ENCODE results near the gene STRN3.

DNA sequence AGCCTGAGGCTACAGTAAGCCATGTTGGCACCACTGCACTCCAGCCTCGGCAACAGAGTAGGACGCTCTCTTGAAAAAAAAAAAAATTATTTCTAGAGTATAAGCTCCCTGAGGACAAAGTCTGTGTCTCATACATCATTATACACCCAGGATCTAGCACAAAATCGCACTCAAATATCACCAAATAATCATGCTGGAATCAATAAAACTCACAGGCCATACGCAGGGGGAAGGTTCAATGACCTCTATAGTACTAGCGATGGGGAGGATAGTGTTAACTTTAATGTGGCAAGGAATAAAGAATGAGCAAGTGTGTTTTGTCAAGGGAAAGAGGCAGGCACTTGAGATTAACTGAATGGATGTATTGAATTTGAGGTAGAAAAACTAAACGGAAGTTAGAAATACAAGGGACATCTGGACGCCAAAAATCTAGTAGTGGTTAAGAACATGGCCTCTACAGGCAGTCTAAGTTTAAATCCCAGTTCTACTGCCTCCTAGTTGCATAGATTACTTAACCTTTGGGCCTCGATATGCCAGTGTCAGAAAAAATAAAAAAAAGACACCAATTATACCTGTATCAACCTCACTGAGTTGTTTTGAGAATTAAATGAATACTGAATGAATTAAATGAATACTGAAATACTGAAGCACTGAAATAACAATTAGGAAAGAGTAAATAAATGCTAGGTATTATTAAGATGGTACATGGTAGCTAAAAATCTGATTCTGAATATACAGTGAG, 5.2 kb downstream of the STRN3 start:
- TF ChIP-seq, protein P1, sequence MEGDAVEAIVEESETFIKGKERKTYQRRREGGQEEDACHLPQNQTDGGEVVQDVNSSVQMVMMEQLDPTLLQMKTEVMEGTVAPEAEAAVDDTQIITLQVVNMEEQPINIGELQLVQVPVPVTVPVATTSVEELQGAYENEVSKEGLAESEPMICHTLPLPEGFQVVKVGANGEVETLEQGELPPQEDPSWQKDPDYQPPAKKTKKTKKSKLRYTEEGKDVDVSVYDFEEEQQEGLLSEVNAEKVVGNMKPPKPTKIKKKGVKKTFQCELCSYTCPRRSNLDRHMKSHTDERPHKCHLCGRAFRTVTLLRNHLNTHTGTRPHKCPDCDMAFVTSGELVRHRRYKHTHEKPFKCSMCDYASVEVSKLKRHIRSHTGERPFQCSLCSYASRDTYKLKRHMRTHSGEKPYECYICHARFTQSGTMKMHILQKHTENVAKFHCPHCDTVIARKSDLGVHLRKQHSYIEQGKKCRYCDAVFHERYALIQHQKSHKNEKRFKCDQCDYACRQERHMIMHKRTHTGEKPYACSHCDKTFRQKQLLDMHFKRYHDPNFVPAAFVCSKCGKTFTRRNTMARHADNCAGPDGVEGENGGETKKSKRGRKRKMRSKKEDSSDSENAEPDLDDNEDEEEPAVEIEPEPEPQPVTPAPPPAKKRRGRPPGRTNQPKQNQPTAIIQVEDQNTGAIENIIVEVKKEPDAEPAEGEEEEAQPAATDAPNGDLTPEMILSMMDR (IDR thresholded peaks at IDR 0.05 in 2 of 3, conservative IDR thresholded peaks at IDR 0.05 in 1 of 3; ENCODE audit: control insufficient read depth in 2 of 3, extremely low read depth in 1 of 3, insufficient read depth in 1 of 3, low read depth in 3 of 3, low read length in 3 of 3): no peak
- TF ChIP-seq ETV6 (conservative IDR thresholded peaks at IDR 0.05 in 1 of 2, IDR thresholded peaks at IDR 0.05 in 1 of 2; ENCODE audit: borderline replicate concordance in 1 of 2, low read depth in 1 of 2): no peak
- TF ChIP-seq, protein P2, sequence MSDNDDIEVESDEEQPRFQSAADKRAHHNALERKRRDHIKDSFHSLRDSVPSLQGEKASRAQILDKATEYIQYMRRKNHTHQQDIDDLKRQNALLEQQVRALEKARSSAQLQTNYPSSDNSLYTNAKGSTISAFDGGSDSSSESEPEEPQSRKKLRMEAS (IDR thresholded peaks at IDR 0.05; ENCODE audit: low read depth, low read length): no peak
- no peak for TF ChIP-seq PAX5 (IDR thresholded peaks at IDR 0.05; ENCODE audit: borderline replicate concordance, low read depth, low read length)
- TF ChIP-seq FOXK2 (IDR thresholded peaks at IDR 0.05): no peak
- no peak for TF ChIP-seq GABPA (IDR thresholded peaks at IDR 0.05; ENCODE audit: low read depth)
- no peak for TF ChIP-seq ZNF217 (IDR thresholded peaks at IDR 0.05)
- no peak for TF ChIP-seq JUNB (IDR thresholded peaks at IDR 0.05)
- TF ChIP-seq EP300 (IDR thresholded peaks at IDR 0.05; ENCODE audit: borderline replicate concordance in 1 of 2, control insufficient read depth in 1 of 2, low read depth in 2 of 2, low read length in 2 of 2): no peak
